ENCODE measurements around the gene TENT5A. TPM values are rescaled to one million over a fixed set of nuclear protein-coding genes. Genes with fewer than 3 reads are reported as not detected.

Gene TENT5A
- total RNA-seq, 1 experiment from 2014 or later = 1.7 TPM

DNA sequence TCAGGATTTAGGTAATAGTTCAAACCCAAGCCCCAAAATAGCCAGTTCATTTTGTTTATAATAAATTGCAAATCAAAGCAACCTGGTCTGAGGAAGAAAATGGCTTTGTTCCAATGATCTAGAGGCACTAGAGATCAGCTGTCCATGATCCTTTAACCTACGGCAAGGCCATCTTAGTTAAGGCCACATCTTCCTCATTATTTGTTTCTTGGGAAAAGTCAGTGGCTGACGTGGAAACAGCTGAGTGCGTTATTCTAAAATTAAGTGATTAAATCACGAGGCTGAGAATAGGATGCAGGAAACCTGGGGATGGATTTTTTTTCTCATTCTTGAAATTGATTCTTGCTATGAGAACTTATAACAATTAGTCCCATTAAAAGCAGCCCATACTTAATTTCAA, 10.1 kb upstream of the TENT5A start:
- BruUV-seq (replicated peaks) = no TSS peak
- POLR2A ChIA-PET = no interaction called here
- intact Hi-C loops (cut with micrococcal nuclease; ENCODE audit: unreplicated experiment) (no loop called here), in situ Hi-C loops (cut with HindIII; ENCODE audit: low pct_unique_long_range_greater_than_20kb, low sequenced_read_pairs) (no loop called here)
- Histone ChIP-seq H3K4me1 (ENCODE audit: control insufficient read depth, insufficient read depth, low read length) (no peaks in the 10 kb centered on the region), H3K4me3 (ENCODE audit: low read depth in 2 of 2, low read length in 2 of 2) (no peak overlapping the region), H3K36me3 (ENCODE audit: control insufficient read depth, insufficient read depth, low read length) (no peaks in the 10 kb centered on the region), H3K9me3 (ENCODE audit: control insufficient read depth, insufficient read depth, low read depth, low read length) (no peaks in the 10 kb centered on the region), H3K27me3 (ENCODE audit: control insufficient read depth, insufficient read depth, low read length) (no peaks in the 10 kb centered on the region), H3K27ac (ENCODE audit: low read length) (no peak overlapping the region)
- TF ChIP-seq, protein P1, sequence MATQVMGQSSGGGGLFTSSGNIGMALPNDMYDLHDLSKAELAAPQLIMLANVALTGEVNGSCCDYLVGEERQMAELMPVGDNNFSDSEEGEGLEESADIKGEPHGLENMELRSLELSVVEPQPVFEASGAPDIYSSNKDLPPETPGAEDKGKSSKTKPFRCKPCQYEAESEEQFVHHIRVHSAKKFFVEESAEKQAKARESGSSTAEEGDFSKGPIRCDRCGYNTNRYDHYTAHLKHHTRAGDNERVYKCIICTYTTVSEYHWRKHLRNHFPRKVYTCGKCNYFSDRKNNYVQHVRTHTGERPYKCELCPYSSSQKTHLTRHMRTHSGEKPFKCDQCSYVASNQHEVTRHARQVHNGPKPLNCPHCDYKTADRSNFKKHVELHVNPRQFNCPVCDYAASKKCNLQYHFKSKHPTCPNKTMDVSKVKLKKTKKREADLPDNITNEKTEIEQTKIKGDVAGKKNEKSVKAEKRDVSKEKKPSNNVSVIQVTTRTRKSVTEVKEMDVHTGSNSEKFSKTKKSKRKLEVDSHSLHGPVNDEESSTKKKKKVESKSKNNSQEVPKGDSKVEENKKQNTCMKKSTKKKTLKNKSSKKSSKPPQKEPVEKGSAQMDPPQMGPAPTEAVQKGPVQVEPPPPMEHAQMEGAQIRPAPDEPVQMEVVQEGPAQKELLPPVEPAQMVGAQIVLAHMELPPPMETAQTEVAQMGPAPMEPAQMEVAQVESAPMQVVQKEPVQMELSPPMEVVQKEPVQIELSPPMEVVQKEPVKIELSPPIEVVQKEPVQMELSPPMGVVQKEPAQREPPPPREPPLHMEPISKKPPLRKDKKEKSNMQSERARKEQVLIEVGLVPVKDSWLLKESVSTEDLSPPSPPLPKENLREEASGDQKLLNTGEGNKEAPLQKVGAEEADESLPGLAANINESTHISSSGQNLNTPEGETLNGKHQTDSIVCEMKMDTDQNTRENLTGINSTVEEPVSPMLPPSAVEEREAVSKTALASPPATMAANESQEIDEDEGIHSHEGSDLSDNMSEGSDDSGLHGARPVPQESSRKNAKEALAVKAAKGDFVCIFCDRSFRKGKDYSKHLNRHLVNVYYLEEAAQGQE (IDR thresholded peaks at IDR 0.05; ENCODE audit: insufficient read depth in 1 of 2, low read depth in 2 of 2, low read length in 1 of 2) = no peak
- TF ChIP-seq, protein P2, sequence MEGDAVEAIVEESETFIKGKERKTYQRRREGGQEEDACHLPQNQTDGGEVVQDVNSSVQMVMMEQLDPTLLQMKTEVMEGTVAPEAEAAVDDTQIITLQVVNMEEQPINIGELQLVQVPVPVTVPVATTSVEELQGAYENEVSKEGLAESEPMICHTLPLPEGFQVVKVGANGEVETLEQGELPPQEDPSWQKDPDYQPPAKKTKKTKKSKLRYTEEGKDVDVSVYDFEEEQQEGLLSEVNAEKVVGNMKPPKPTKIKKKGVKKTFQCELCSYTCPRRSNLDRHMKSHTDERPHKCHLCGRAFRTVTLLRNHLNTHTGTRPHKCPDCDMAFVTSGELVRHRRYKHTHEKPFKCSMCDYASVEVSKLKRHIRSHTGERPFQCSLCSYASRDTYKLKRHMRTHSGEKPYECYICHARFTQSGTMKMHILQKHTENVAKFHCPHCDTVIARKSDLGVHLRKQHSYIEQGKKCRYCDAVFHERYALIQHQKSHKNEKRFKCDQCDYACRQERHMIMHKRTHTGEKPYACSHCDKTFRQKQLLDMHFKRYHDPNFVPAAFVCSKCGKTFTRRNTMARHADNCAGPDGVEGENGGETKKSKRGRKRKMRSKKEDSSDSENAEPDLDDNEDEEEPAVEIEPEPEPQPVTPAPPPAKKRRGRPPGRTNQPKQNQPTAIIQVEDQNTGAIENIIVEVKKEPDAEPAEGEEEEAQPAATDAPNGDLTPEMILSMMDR (IDR thresholded peaks at IDR 0.05) = no peak
- TF ChIP-seq SIN3A (IDR thresholded peaks at IDR 0.05; ENCODE audit: borderline replicate concordance, insufficient read depth, low read depth, low read length) (no peak), TCF7L2 (IDR thresholded peaks at IDR 0.05; ENCODE audit: low read depth, low read length) (no peak), POLR2AphosphoS5 (IDR thresholded peaks at IDR 0.05; ENCODE audit: low read depth, low read length) (no peak)
- ATAC-seq (no peak), DNase-seq (ENCODE audit: low read depth, low spot score) (no peak)
- CTCF ChIA-PET = no interaction called here

DNA sequence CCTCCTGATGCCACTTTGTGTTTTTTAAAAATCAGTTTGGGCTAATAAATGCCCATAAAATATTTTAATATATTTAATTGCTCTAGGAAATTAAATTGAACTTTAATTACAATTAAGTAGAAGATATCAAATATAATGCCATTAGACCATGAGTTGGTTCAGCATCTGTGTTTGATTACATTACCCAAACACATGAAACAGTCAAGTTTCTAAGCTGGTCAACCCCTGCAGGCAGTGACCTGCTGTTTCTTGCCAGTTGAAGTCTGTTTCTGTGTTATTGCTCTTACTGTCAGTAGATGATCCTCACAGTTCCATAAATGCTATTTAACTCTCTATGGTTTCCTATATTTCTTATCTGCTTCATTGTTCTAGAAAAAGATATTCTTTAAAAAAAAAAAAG, 9.7 kb upstream of the TENT5A start:
- in situ Hi-C loops (cut with HindIII; ENCODE audit: low pct_unique_long_range_greater_than_20kb, low sequenced_read_pairs) (no loop called here), intact Hi-C loops (cut with micrococcal nuclease; ENCODE audit: unreplicated experiment) (no loop called here)
- Histone ChIP-seq H3K4me3 (ENCODE audit: low read depth in 2 of 2, low read length in 2 of 2) (no peak overlapping the region), H3K27me3 (ENCODE audit: control insufficient read depth, insufficient read depth, low read length) (peaks cover 2% of the 10 kb centered on the region; the same call in 1 of the 2 replicates), H3K27ac (ENCODE audit: low read length) (no peak overlapping the region), H3K4me1 (ENCODE audit: control insufficient read depth, insufficient read depth, low read length) (no peaks in the 10 kb centered on the region), H3K9me3 (ENCODE audit: control insufficient read depth, insufficient read depth, low read depth, low read length) (no peaks in the 10 kb centered on the region), H3K36me3 (ENCODE audit: control insufficient read depth, insufficient read depth, low read length) (no peaks in the 10 kb centered on the region)
- TF ChIP-seq POLR2AphosphoS5 (IDR thresholded peaks at IDR 0.05; ENCODE audit: low read depth, low read length) (no peak), SIN3A (IDR thresholded peaks at IDR 0.05; ENCODE audit: borderline replicate concordance, insufficient read depth, low read depth, low read length) (no peak), TCF7L2 (IDR thresholded peaks at IDR 0.05; ENCODE audit: low read depth, low read length) (no peak)
- TF ChIP-seq, protein P2 (IDR thresholded peaks at IDR 0.05) = no peak
- TF ChIP-seq, protein P1 (IDR thresholded peaks at IDR 0.05; ENCODE audit: insufficient read depth in 1 of 2, low read depth in 2 of 2, low read length in 1 of 2) = no peak
- no TSS peak for BruUV-seq (replicated peaks)
- ChIA-PET POLR2A (no interaction called here), CTCF (no interaction called here)
- DNase-seq (ENCODE audit: low read depth, low spot score) = no peak
- no peak for ATAC-seq

Data from Panc1 (cell line).